Measurements from ENCODE around the gene PYY.
"Not testable (repeated sequence)": the region's sequence is repeated elsewhere in the genome, so short reads cannot be mapped to it uniquely, and the experiment has no call there.

PYY gene

GRCh38 chr17:43978078-43978477 is 24.3 kb upstream of the PYY start:
- DNase-seq (ENCODE audit: low spot score) = no peak

DNA sequence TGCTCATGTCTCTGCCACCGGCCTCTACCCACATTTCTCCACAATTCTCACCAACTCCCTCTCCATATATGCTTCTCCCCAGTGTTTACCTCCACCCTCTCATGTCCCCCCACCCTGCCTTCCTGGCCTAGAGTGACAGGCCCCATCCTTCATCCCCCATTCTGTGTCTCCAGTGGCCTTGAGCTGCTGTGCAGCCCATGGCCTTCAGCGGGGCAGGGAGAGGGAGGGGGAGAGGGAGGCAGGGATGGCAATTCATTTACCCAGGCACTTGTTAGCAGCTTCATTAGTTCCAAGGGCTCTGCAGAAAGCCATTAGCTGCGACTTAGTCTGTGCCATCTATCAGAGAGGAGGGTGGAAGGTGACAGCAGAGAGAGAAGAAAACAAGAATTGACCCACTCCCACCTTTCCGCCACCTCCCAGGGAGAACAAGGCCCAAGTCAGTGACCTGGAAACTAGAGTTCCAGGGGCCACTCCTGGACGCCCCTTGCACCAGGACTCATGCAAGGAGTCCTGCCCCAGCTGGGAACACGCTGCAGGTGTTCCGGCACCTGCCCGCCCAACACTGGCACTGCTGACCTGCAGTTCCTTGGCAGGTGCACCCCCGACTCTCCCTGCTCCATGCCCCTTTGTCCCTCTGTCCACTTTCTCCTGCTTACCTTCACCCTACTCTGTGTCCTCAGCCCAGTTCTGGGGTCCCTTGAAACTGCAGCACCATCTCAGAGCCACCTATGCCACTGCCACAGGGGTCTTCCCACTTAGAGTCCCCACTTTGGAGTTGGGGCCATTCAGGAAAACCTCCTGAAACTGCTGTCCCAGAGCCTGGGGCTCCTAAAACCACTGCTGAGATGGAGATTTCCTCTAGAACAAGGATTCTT is 23.5 kb upstream of the PYY start:
- no peak for DNase-seq (ENCODE audit: low spot score)

GRCh38 chr17:43975898-43976297 is 22.2 kb upstream of the PYY start:
- no peak for DNase-seq (ENCODE audit: low spot score)

DNA sequence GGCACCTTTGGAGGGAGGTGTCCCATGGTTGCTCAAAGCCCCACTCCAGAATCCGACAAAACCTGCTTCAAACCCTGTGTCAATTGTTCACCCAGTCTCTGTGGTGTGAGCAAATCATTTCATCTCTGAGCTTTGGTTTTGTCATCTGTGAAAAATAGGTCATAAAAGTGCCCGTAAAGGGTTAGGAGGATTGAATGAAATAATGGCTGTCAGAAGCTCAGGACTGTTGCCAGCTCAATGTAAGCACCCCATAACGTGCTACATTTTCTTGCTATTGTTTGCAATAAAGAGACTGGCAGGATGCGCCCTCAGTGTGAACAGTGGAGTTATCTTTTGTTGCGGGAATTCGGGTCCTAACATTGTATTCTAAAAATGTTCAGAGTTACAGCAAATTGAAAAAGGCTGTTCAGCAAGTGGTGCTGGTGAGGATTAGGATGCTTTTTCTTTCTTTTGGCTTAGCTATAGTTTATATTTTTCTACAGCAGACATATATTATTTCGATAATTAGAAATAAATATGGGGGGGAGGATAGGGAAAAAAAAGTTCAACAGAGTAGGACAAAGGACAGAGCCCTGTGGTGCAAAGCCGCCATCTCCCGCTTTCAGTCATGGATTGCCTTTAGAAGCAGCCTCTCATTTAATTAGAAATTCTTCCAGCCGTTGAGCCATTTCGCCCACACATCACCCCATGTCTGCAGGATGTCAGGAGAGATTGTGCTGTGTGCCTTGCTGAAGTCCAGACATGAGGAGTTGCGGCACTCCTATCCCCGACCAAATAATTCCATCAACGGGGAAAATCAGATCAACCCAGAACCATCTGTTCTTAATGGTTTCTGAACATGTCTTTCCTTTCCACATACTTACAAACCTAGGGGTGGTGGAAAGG is 20.9 kb upstream of the PYY start:
- no peak for DNase-seq (ENCODE audit: low spot score)

GRCh38 chr17:43972444-43973212 is 18.9 kb upstream of the PYY start:
- DNase-seq (ENCODE audit: low spot score) = not testable (repeated sequence)

- DNase-seq (ENCODE audit: low spot score) = not testable (repeated sequence)
These were observed 17.7 kb upstream of the PYY start for GRCh38 chr17:43971436-43971835.

DNA sequence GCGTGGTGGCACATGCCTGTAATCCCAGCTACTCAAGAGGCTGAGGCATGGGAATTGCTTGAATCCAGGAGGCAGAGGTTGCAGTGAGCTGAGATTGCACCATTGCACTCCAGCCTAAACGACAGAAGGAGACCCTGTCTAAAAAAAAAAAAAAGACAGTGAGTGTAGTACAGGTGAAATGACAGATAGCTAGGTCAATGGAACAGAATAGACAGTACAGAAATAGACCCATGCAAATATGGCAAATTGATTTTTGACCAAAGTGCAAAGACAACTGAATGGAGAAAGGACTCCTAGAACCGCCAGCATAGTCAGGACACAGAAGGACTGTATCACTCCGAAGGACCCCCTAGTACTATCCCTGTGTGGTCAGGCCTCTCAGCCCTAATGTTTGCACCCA is 16.6 kb upstream of the PYY start:
- no peak for DNase-seq (ENCODE audit: low spot score)

GRCh38 chr17:43967251-43967875 is 13.6 kb upstream of the PYY start:
- no peak for DNase-seq (ENCODE audit: low spot score)

DNA sequence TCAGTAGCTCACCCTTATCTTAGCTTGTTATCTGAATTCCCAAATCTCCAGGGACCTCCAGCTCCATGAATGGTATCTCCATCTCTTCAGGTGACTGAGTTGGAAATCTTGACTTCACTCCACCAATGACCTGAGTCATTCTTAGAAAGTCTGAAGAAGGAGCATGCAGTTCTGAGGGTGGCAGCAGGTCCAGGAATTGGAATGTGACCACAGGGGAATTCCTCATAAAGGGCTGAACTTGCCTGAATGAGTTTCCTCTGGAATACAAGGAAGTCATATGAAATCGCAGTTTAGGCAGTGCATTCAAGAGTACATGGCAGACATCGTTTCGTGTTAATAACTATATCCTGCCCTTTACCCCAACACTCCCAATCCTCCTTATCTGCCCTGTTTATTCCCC is 12.5 kb upstream of the PYY start:
- no peak for DNase-seq (ENCODE audit: low spot score)

DNA sequence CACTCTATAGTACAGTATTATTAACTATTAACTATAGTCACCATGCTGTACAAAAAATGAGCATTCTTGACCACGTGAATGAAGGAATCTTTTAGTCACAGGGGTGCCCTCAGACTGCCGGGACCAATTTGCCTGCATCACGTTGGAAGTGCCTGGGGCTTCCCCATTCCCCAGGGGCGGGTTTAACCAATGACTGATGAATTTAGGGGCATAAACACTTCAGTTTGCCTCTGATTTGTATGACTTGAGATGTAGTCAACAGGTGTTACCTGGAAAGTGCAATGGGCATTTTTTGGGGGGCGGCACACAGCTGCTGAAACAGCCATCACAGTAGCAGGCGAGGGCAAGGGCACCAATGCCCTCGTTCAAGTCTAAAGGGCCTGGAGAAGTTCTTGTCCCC is 8.7 kb upstream of the PYY start:
- no peak for DNase-seq (ENCODE audit: low spot score)

- no peak for DNase-seq (ENCODE audit: low spot score)
These were observed 8.2 kb upstream of the PYY start for GRCh38 chr17:43961954-43962353.

DNA sequence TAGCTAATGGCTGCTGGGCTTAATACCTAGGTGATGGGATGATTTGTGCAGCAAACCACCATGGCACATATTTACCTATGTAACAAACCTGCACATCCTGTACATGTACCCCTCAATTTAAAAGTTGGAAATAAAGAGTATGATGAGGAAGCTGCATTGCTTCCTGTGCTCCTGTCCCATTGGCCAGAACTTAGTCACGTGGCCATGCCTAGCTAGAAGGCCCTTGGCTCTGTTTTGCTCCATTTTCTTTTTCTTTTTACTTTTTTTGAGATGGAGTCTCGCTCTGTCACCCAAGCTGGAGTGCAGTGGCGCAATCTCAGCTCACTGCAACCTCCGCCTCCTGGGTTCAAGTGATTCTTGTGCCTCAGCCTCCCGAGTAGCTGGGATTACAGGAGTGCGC is 7.6 kb upstream of the PYY start:
- DNase-seq (ENCODE audit: low spot score) = not testable (repeated sequence)

GRCh38 chr17:43958748-43959352 is 5.1 kb upstream of the PYY start:
- no peak for DNase-seq (ENCODE audit: low spot score)

GRCh38 chr17:43956222-43956621 is 2.5 kb upstream of the PYY start:
- no peak for DNase-seq (ENCODE audit: low spot score)

- no peak for DNase-seq (ENCODE audit: low spot score)
These were observed 745 bp downstream of the PYY start for GRCh38 chr17:43952724-43953666.

- DNase-seq (ENCODE audit: low spot score) = no peak
These were observed 1.4 kb downstream of the PYY start for GRCh38 chr17:43952351-43952723.

DNA sequence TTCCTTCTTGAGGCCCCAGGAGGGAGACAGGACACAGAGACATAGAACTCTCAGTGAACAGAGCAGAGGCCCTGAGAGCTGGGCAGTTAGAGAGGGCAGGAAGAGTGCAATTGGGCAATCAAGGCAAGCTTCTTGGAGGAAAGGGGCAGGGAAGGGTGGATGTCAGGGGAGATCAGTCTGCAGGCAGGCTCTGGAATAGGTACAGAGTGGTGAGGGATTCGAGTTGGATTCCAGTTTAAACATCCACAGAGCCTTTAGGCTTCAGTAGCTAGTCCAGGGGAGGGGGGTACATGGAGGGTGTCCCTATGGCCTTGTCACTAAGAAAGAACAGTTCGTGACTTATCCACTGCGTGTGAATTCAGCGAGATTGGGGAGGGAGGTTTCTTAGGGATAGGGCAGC is 2.0 kb downstream of the PYY start:
- DNase-seq (ENCODE audit: low spot score) = no peak

GRCh38 chr17:43950554-43950953 is 3.2 kb downstream of the PYY start:
- DNase-seq (ENCODE audit: low spot score) = no peak

- no peak for DNase-seq (ENCODE audit: low spot score)
These were observed 4.0 kb downstream of the PYY start for GRCh38 chr17:43949781-43950180.

DNA sequence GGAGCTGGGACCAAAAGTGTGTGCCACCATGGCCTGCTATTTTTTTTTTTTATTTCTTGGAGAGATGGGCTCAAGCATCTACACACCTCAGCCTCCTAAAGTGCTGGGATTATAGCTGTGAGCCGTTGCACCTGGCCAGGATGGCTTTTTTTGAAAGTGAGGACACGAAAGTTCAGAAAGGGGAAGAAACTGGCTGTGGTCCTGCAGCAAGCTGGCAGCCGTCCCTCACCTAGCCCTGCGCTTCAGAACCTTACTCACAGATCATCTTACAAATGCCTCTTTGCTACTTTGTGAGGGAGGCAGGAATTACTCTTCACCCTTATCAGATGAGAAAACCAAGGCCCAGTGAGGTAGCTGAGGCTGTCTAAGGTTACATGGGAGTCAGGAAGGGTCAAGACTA is 7.0 kb downstream of the PYY start:
- DNase-seq (ENCODE audit: low spot score) = no peak

Measured in Ammon's horn (tissue), 1 donor.